SU-DHL-6 (cell line): Measurements from ENCODE around the gene COL4A2.

ENCODE experiments used
- H2AFZ ChIP-seq: fragments of 200-600 bp; sonication (generic); 2 replicates; pipeline ENCODE4 v1.6.1; 2014; ENCODE audit warnings: low read depth, mild to moderate bottlenecking, moderate library complexity, mixed read lengths, antibody characterized with exemption, low read length; ENCODE audit not compliant: severe bottlenecking
- H3F3A ChIP-seq: fragments of 200-600 bp; shearing (Covaris generic); 2 replicates; pipeline ENCODE4 v1.6.0; 2016; ENCODE audit warnings: antibody characterized with exemption, mild to moderate bottlenecking; ENCODE audit not compliant: insufficient read depth
- H3K27ac ChIP-seq: fragments of 200-600 bp; sonication (generic); 2 replicates; pipeline ENCODE4 v1.5.1; 2016; ENCODE audit warnings: low read depth, mild to moderate bottlenecking, low read length, moderate library complexity, mixed read lengths
- H3K27me3 ChIP-seq: fragments of 200-600 bp; sonication (generic), shearing (Covaris generic); 2 replicates; pipeline ENCODE4 v1.6.0; 2014; ENCODE audit warnings: mild to moderate bottlenecking, low read length
- H3K36me3 ChIP-seq: fragments of 200-600 bp; sonication (generic); 2 replicates; pipeline ENCODE4 v1.6.1; 2014; ENCODE audit warnings: mild to moderate bottlenecking, low read length, mixed read lengths
- H3K4me2 ChIP-seq: fragments of 300-600, 200-600 bp; shearing (Covaris generic), sonication (generic); 2 replicates; pipeline ENCODE4 v1.6.0; 2014; ENCODE audit warnings: low read length, low read depth, mild to moderate bottlenecking; ENCODE audit not compliant: poor library complexity, severe bottlenecking
- H3K4me3 ChIP-seq: fragments of 200-600 bp; sonication (generic); 2 replicates; pipeline ENCODE4 v1.5.1; 2014; ENCODE audit warnings: antibody characterized with exemption, low read length, mild to moderate bottlenecking, mixed read lengths; ENCODE audit not compliant: insufficient read depth, poor library complexity, severe bottlenecking
- H3K79me2 ChIP-seq: fragments of 200-600 bp; sonication (generic); 2 replicates; pipeline ENCODE4 v1.6.1; 2014; ENCODE audit warnings: mild to moderate bottlenecking, low read length, moderate library complexity; ENCODE audit not compliant: insufficient read depth
- H3K9ac ChIP-seq: fragments of 200-600 bp; sonication (generic); 2 replicates; pipeline ENCODE4 v1.7.0; 2014; ENCODE audit warnings: mild to moderate bottlenecking, low read length
- H3K9me2 ChIP-seq: fragments of 200-600 bp; sonication (generic); replicated peaks from 2 replicates; pipeline ENCODE4 v1.6.1; 2014; ENCODE audit warnings: low read length; ENCODE audit not compliant: insufficient read depth
- H3K9me3 ChIP-seq: fragments of 200-600 bp; sonication (generic); 2 replicates; pipeline ENCODE4 v1.6.1; 2014; ENCODE audit warnings: low read length, mixed read lengths; ENCODE audit not compliant: insufficient read depth
- H4K20me1 ChIP-seq: fragments of 200-600 bp; sonication (generic); 2 replicates; pipeline ENCODE4 v1.6.1; 2014; ENCODE audit warnings: low read depth, mild to moderate bottlenecking, antibody characterized with exemption, low read length, moderate library complexity, mixed read lengths
- EZH2phosphoT487 ChIP-seq: fragments of 200-600 bp; sonication (generic), shearing (Covaris generic); conservative IDR thresholded peaks from 2 replicates; pipeline ENCODE4 v1.6.1; 2018; ENCODE audit warnings: mild to moderate bottlenecking, antibody characterized with exemption, low read length, moderate library complexity, mixed read lengths
- TF ChIP-seq, protein P1 (sequence below): fragments of 200-600 bp; sonication (generic); IDR thresholded peaks from one replicate; pipeline ENCODE4 v1.5.1; 2017; ENCODE audit warnings: antibody characterized with exemption, mild to moderate bottlenecking, low read length, moderate library complexity; ENCODE audit not compliant: insufficient read depth, poor library complexity, severe bottlenecking

The COL4A2 gene

DNA sequence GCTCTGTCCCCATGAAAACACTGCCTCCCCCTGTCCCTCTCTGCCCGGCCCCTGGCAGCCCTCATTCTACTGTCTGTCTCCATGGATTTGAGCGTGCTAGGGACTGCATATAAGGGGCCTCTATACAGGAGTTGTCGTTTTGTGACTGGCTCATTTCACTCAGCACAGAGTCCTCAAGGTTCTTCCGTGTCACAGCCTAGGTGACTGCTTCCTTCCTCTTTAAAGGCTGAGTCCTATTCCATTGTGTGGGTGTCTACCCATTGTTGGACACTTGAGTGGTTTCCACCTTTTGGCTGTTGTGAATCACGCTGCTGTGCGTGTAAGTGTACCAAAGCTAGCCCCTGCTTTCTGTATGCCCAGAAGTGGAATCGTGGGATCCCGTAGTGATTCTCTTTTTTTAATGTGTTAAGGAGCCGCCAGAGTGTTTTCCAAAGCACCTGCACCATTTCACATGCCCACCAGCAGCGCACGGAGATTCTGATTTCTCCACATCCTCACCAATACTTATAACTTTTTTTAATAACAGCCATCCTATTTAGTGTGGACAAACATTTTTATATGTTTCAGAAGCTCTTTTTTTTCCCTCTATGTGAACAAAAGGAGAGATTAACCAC is 116.7 kb downstream of the COL4A2 start:
- no peaks in the 10 kb centered on the region for H3K27me3 ChIP-seq
- no peak for TF ChIP-seq EZH2phosphoT487
- TF ChIP-seq, protein P1, sequence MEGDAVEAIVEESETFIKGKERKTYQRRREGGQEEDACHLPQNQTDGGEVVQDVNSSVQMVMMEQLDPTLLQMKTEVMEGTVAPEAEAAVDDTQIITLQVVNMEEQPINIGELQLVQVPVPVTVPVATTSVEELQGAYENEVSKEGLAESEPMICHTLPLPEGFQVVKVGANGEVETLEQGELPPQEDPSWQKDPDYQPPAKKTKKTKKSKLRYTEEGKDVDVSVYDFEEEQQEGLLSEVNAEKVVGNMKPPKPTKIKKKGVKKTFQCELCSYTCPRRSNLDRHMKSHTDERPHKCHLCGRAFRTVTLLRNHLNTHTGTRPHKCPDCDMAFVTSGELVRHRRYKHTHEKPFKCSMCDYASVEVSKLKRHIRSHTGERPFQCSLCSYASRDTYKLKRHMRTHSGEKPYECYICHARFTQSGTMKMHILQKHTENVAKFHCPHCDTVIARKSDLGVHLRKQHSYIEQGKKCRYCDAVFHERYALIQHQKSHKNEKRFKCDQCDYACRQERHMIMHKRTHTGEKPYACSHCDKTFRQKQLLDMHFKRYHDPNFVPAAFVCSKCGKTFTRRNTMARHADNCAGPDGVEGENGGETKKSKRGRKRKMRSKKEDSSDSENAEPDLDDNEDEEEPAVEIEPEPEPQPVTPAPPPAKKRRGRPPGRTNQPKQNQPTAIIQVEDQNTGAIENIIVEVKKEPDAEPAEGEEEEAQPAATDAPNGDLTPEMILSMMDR: no peak

DNA sequence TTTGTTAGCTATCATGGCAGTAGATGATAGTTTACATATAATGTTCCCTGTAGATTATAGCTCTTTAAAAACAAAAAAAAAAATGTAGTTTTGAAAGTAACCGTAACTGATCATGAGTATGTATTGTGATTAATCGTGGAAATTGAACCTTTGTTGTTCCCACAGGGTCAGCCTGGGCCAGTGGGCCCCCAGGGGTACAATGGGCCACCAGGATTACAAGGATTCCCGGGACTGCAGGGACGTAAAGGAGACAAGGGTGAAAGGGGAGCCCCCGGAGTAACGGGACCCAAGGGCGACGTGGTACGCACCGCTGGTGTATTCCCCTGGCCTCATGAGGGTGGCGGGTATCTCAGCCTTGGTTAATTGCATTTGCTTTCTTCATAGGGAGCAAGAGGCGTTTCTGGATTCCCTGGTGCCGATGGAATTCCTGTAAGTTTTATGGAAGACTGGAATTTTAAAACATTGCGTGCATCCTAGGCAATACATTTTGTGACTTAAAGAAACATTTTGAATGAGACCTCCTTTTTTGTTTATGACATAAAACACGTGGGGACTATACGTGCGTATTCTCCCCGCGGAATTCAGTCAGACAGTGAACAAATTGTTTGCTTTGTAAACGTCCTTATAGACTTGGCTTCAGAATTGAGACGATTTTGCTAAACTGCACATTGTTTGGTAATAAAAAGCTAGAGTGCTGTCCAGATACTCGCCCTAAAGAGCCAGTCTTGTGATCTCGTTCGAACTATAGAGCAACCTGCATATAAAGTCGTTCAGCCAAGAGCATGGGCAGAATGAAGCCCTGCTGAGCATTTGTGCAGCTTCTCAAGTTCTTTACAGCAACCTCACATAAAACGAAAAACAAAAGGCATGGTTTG is 117.7 kb downstream of the COL4A2 start:
- TF ChIP-seq, protein P1: no peak
- no peak for TF ChIP-seq EZH2phosphoT487
- Histone ChIP-seq H3K79me2 (no peaks in the 10 kb centered on the region), H3K9ac (no peak overlapping the region), H3K36me3 (no peaks in the 10 kb centered on the region), H3F3A (no peaks in the 10 kb centered on the region), H2AFZ (no peak overlapping the region), H3K9me2 (no peaks in the 10 kb centered on the region), H3K27me3 (no peaks in the 10 kb centered on the region), H4K20me1 (no peaks in the 10 kb centered on the region), H3K4me2 (no peak overlapping the region), H3K27ac (no peak overlapping the region), H3K9me3 (no peaks in the 10 kb centered on the region), H3K4me3 (no peak overlapping the region)

More for the DNA sequence above, 116.7 kb downstream of the COL4A2 start:
- Histone ChIP-seq H3K9me3 (no peaks in the 10 kb centered on the region), H3K9me2 (no peaks in the 10 kb centered on the region), H3K4me3 (no peak overlapping the region), H3K9ac (no peak overlapping the region), H3K27ac (no peak overlapping the region), H2AFZ (no peak overlapping the region), H3F3A (no peaks in the 10 kb centered on the region), H3K36me3 (no peaks in the 10 kb centered on the region), H3K79me2 (no peaks in the 10 kb centered on the region), H3K4me2 (no peak overlapping the region), H4K20me1 (no peaks in the 10 kb centered on the region)

DNA sequence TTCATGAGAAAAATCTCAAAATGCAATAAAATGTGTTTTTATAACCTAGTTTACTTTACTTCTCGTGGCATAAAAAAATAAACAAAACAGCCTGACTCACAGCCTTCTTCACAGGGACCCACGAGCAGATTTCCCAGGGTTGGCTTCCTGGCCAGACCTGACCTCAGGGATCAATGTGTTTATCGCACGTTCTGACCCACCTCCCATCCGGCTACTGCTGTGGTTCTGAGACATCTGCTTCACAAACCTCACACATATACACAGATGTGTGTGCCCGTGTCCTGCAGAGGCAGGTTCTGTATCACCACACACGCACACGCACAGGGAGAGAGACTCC is 118.3 kb downstream of the COL4A2 start:
- H2AFZ ChIP-seq: no peak overlapping the region
- no peak overlapping the region for H3K4me2 ChIP-seq
- no peaks in the 10 kb centered on the region for H4K20me1 ChIP-seq
- TF ChIP-seq, protein P1: no peak
- no peak for TF ChIP-seq EZH2phosphoT487
- no peaks in the 10 kb centered on the region for H3K79me2 ChIP-seq
- H3K9me3 ChIP-seq: no peaks in the 10 kb centered on the region
- no peaks in the 10 kb centered on the region for H3K27me3 ChIP-seq
- H3K36me3 ChIP-seq: no peaks in the 10 kb centered on the region
- no peak overlapping the region for H3K27ac ChIP-seq
- H3F3A ChIP-seq: no peaks in the 10 kb centered on the region
- H3K9me2 ChIP-seq: no peaks in the 10 kb centered on the region
- no peak overlapping the region for H3K4me3 ChIP-seq
- H3K9ac ChIP-seq: no peak overlapping the region
